Memory B cell (primary cell): ENCODE data around the gene CCR3.

ENCODE experiments used
- ATAC-seq: fragments of 150-1000 bp; cut with Tn5 transposase; 2 replicates; pipeline ENCODE4 v1.10.0; 2021; ENCODE audit warnings: low read depth, mild to moderate bottlenecking, moderate library complexity
- DNase-seq, 2 donors: peaks; one replicate each; pipeline ENCODE4 v3.0.0; 2022; ENCODE audit warnings: low spot score in 2 of 2
- H3K27ac Mint-ChIP-seq: one replicate; pipeline ENCODE4 v1.8.0; 2022; ENCODE audit warnings: mild to moderate bottlenecking, moderate library complexity, mixed read lengths
- H3K27me3 Mint-ChIP-seq: one replicate; pipeline ENCODE4 v1.8.0; 2022; ENCODE audit warnings: mixed read lengths
- H3K36me3 Mint-ChIP-seq: one replicate; pipeline ENCODE4 v1.8.0; 2022; ENCODE audit warnings: mild to moderate bottlenecking, mixed read lengths
- H3K4me1 Mint-ChIP-seq: one replicate; pipeline ENCODE4 v1.8.0; 2022; ENCODE audit warnings: mixed read lengths
- H3K4me3 Mint-ChIP-seq: one replicate; pipeline ENCODE4 v1.8.0; 2022; ENCODE audit warnings: mild to moderate bottlenecking, moderate library complexity, mixed read lengths
- H3K9me3 Mint-ChIP-seq: one replicate; pipeline ENCODE4 v1.8.0; 2022; ENCODE audit warnings: mixed read lengths

The CCR3 gene

GRCh38 chr3:46289551-46289950 lies 47.3 kb downstream of the CCR3 start:
- Mint-ChIP-seq H3K27me3 (no peaks in the 10 kb centered on the region), H3K27ac (no peak overlapping the region), H3K9me3 (no peaks in the 10 kb centered on the region), H3K36me3 (no peaks in the 10 kb centered on the region), H3K4me3 (no peak overlapping the region), H3K4me1 (peaks cover 12% of the 10 kb centered on the region)
- ATAC-seq (no peak), DNase-seq (no peak)

GRCh38 chr3:46289966-46290365 lies 47.7 kb downstream of the CCR3 start:
- Mint-ChIP-seq H3K4me1 (peaks cover 15% of the 10 kb centered on the region), H3K36me3 (no peaks in the 10 kb centered on the region), H3K9me3 (no peaks in the 10 kb centered on the region), H3K27ac (no peak overlapping the region), H3K27me3 (no peaks in the 10 kb centered on the region), H3K4me3 (no peak overlapping the region)
- ATAC-seq (no peak), DNase-seq (no peak)

GRCh38 chr3:46291046-46291445 lies 48.8 kb downstream of the CCR3 start:
- no peaks in the 10 kb centered on the region for H3K9me3 Mint-ChIP-seq
- H3K27me3 Mint-ChIP-seq = no peaks in the 10 kb centered on the region
- H3K4me1 Mint-ChIP-seq = peaks cover 20% of the 10 kb centered on the region
- DNase-seq (no peak), ATAC-seq (no peak)
- no peak overlapping the region for H3K4me3 Mint-ChIP-seq
- no peak overlapping the region for H3K27ac Mint-ChIP-seq
- H3K36me3 Mint-ChIP-seq = no peaks in the 10 kb centered on the region

GRCh38 chr3:46293035-46293724 lies 50.9 kb downstream of the CCR3 start:
- Mint-ChIP-seq H3K27ac (peak overlapping the region; percentile 43), H3K9me3 (no peaks in the 10 kb centered on the region)

GRCh38 chr3:46293991-46294833 lies 52.0 kb downstream of the CCR3 start:
- Mint-ChIP-seq H3K4me1 (peaks cover 40% of the 10 kb centered on the region), H3K9me3 (no peaks in the 10 kb centered on the region), H3K4me3 (no peak overlapping the region), H3K27me3 (no peaks in the 10 kb centered on the region), H3K36me3 (no peaks in the 10 kb centered on the region), H3K27ac (peak overlapping the region; percentile 43)
- DNase-seq (no peak), ATAC-seq (peak; percentile 82)

More at GRCh38 chr3:46293035-46293724, 50.9 kb downstream of the CCR3 start:
- no peak for ATAC-seq
- Mint-ChIP-seq H3K36me3 (no peaks in the 10 kb centered on the region), H3K4me1 (peaks cover 33% of the 10 kb centered on the region), H3K4me3 (no peak overlapping the region), H3K27me3 (no peaks in the 10 kb centered on the region)
- DNase-seq = no peak

- ATAC-seq (no peak), DNase-seq (no peak)
- Mint-ChIP-seq H3K27me3 (no peaks in the 10 kb centered on the region), H3K4me3 (no peak overlapping the region), H3K4me1 (peaks cover 59% of the 10 kb centered on the region), H3K27ac (no peak overlapping the region), H3K36me3 (no peaks in the 10 kb centered on the region), H3K9me3 (no peaks in the 10 kb centered on the region)
These were observed 54.6 kb downstream of the CCR3 start for GRCh38 chr3:46296826-46297225.

GRCh38 chr3:46297658-46298423 lies 55.6 kb downstream of the CCR3 start:
- H3K27me3 Mint-ChIP-seq = no peaks in the 10 kb centered on the region

GRCh38 chr3:46298871-46299607 lies 56.8 kb downstream of the CCR3 start:
- no peak overlapping the region for H3K4me3 Mint-ChIP-seq
- ATAC-seq = no peak
- no peak for DNase-seq
- H3K36me3 Mint-ChIP-seq = no peaks in the 10 kb centered on the region
- peak overlapping the region; percentile 3 for H3K27ac Mint-ChIP-seq
- H3K27me3 Mint-ChIP-seq = no peaks in the 10 kb centered on the region
- H3K4me1 Mint-ChIP-seq = peaks cover 52% of the 10 kb centered on the region
- H3K9me3 Mint-ChIP-seq = no peaks in the 10 kb centered on the region

More at GRCh38 chr3:46297658-46298423, 55.6 kb downstream of the CCR3 start:
- DNase-seq (no peak), ATAC-seq (no peak)
- no peaks in the 10 kb centered on the region for H3K9me3 Mint-ChIP-seq
- no peak overlapping the region for H3K4me3 Mint-ChIP-seq
- no peaks in the 10 kb centered on the region for H3K36me3 Mint-ChIP-seq
- H3K4me1 Mint-ChIP-seq = peaks cover 59% of the 10 kb centered on the region
- H3K27ac Mint-ChIP-seq = no peak overlapping the region

GRCh38 chr3:46299608-46300460 lies 57.6 kb downstream of the CCR3 start:
- Mint-ChIP-seq H3K36me3 (no peaks in the 10 kb centered on the region), H3K9me3 (no peaks in the 10 kb centered on the region), H3K27me3 (no peaks in the 10 kb centered on the region), H3K4me3 (peak overlapping the region; percentile 17), H3K4me1 (peaks cover 44% of the 10 kb centered on the region), H3K27ac (peak overlapping the region; percentile 3)
- peak in 1 of 2 donors; percentile 19 for DNase-seq
- peak; percentile 82 for ATAC-seq

GRCh38 chr3:46300461-46300789 lies 58.2 kb downstream of the CCR3 start:
- DNase-seq = no peak
- Mint-ChIP-seq H3K27ac (peak overlapping the region; percentile 3), H3K36me3 (no peaks in the 10 kb centered on the region), H3K27me3 (no peaks in the 10 kb centered on the region), H3K4me3 (peak overlapping the region; percentile 17), H3K9me3 (no peaks in the 10 kb centered on the region), H3K4me1 (peaks cover 44% of the 10 kb centered on the region)
- ATAC-seq = no peak

- DNase-seq (no peak), ATAC-seq (no peak)
- H3K4me1 Mint-ChIP-seq = peaks cover 38% of the 10 kb centered on the region
- H3K36me3 Mint-ChIP-seq = no peaks in the 10 kb centered on the region
- peak overlapping the region; percentile 0 for H3K4me3 Mint-ChIP-seq
- no peaks in the 10 kb centered on the region for H3K9me3 Mint-ChIP-seq
- peak overlapping the region; percentile 31 for H3K27ac Mint-ChIP-seq
- no peaks in the 10 kb centered on the region for H3K27me3 Mint-ChIP-seq
These were observed 59.0 kb downstream of the CCR3 start for GRCh38 chr3:46301122-46301835.

GRCh38 chr3:46303240-46303639 lies 61.0 kb downstream of the CCR3 start:
- no peak for ATAC-seq
- Mint-ChIP-seq H3K9me3 (no peaks in the 10 kb centered on the region), H3K27ac (no peak overlapping the region), H3K4me3 (no peak overlapping the region), H3K36me3 (no peaks in the 10 kb centered on the region), H3K4me1 (peaks cover 25% of the 10 kb centered on the region), H3K27me3 (no peaks in the 10 kb centered on the region)
- DNase-seq = no peak
